ENCODE measurements around the gene TMEM174.

TMEM174 gene

DNA sequence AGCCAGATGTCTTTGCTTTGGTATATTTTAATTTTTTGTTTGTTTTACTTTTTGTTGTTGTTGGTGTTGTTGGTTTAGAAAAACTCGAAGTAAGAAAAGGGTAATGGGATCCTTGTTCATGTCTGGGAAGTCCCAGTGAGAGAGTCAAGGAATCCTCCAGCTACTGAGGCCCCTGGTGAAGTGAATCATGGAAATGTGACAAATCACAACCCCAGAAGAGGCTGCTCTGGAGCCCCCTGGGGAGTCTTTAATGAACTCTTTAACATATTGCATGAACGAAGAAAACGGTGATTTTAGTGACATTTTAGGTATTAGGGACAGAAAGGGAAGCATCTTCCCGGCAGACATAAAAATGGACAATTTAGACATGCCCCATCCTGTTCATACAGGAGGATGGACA is 41.3 kb downstream of the TMEM174 start:
- H3K4me2 ChIP-seq (ENCODE audit: low read length), result peak overlapping the region; percentile 71
- no peak overlapping the region for H3K9ac ChIP-seq (ENCODE audit: low read length)
- no peaks in the 10 kb centered on the region for H3K79me2 ChIP-seq (ENCODE audit: low read length)
- H3K27ac ChIP-seq (ENCODE audit: low read length), result no peak overlapping the region
- H2AFZ ChIP-seq (ENCODE audit: low read depth, low read length), result no peak overlapping the region
- no peaks in the 10 kb centered on the region for H3K9me3 ChIP-seq (ENCODE audit: insufficient read depth, low read length)
- H4K20me1 ChIP-seq (ENCODE audit: insufficient read depth, low read length), result peaks cover 7% of the 10 kb centered on the region; the same call in 1 of the 2 replicates
- H3K36me3 ChIP-seq (replicated peaks; ENCODE audit: low read depth, low read length), result no peaks in the 10 kb centered on the region
- peaks cover 38% of the 10 kb centered on the region for H3K27me3 ChIP-seq (ENCODE audit: low read depth, low read length)
- peak overlapping the region; percentile 44; the same call in 1 of the 2 replicates for H3K4me3 ChIP-seq (ENCODE audit: low read length)
- TF ChIP-seq EZH2phosphoT487 (IDR thresholded peaks at IDR 0.05; ENCODE audit: low read depth), result no peak
- TF ChIP-seq, protein P1, sequence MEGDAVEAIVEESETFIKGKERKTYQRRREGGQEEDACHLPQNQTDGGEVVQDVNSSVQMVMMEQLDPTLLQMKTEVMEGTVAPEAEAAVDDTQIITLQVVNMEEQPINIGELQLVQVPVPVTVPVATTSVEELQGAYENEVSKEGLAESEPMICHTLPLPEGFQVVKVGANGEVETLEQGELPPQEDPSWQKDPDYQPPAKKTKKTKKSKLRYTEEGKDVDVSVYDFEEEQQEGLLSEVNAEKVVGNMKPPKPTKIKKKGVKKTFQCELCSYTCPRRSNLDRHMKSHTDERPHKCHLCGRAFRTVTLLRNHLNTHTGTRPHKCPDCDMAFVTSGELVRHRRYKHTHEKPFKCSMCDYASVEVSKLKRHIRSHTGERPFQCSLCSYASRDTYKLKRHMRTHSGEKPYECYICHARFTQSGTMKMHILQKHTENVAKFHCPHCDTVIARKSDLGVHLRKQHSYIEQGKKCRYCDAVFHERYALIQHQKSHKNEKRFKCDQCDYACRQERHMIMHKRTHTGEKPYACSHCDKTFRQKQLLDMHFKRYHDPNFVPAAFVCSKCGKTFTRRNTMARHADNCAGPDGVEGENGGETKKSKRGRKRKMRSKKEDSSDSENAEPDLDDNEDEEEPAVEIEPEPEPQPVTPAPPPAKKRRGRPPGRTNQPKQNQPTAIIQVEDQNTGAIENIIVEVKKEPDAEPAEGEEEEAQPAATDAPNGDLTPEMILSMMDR (IDR thresholded peaks at IDR 0.05; ENCODE audit: low read depth, low read length), result no peak
- peaks cover 16% of the 10 kb centered on the region for H3K4me1 ChIP-seq (ENCODE audit: low read length)

DNA sequence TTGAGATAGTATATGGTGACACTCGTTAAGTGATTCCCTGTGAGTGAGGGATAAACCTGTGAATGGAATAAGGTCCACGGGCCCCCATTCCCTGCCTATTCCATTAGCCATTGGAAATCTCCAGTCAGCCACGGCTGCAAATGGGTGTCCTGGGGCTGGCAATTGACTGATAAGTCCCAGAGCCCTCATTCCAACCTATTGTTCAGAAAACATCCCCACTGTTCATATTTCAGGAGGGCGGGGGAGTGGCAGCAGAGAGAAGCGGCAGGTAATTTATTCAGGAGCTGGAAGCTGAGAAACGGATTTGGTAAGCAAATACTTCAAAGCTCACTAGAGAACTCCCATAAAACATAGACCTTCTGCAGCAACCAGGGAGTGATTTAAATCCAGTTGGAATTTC is 42.0 kb downstream of the TMEM174 start:
- H2AFZ ChIP-seq (ENCODE audit: low read depth, low read length), result no peak overlapping the region
- TF ChIP-seq EZH2phosphoT487 (IDR thresholded peaks at IDR 0.05; ENCODE audit: low read depth), result no peak
- TF ChIP-seq, protein P1 (IDR thresholded peaks at IDR 0.05; ENCODE audit: low read depth, low read length), result no peak
- no peak overlapping the region for H3K9ac ChIP-seq (ENCODE audit: low read length)
- H4K20me1 ChIP-seq (ENCODE audit: insufficient read depth, low read length), result peaks cover 7% of the 10 kb centered on the region; the same call in 1 of the 2 replicates
- no peaks in the 10 kb centered on the region for H3K36me3 ChIP-seq (replicated peaks; ENCODE audit: low read depth, low read length)
- no peaks in the 10 kb centered on the region for H3K9me3 ChIP-seq (ENCODE audit: insufficient read depth, low read length)
- H3K27ac ChIP-seq (ENCODE audit: low read length), result no peak overlapping the region
- H3K79me2 ChIP-seq (ENCODE audit: low read length), result no peaks in the 10 kb centered on the region
- H3K4me2 ChIP-seq (ENCODE audit: low read length), result no peak overlapping the region
- H3K4me1 ChIP-seq (ENCODE audit: low read length), result peaks cover 16% of the 10 kb centered on the region
- no peak overlapping the region for H3K4me3 ChIP-seq (ENCODE audit: low read length)
- H3K27me3 ChIP-seq (ENCODE audit: low read depth, low read length), result peaks cover 38% of the 10 kb centered on the region

DNA sequence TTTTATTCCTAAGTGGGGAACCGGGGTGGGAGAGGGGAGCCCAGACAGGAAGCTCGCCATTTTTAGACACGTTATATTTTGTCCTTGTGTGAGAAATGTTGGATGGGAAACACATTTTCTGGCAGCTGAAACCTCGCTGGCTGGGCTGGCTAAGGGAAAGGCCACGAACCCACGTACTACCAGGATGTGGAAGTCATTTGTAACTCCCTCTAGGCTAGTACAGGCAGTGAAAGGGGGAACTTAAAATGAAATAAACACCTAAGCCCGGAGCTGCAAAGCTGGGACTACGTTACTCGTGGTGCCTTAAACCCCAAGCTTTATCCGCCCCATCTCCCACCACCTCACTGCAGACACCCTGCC is 42.5 kb downstream of the TMEM174 start:
- no peak overlapping the region for H3K27ac ChIP-seq (ENCODE audit: low read length)
- TF ChIP-seq, protein P1 (IDR thresholded peaks at IDR 0.05; ENCODE audit: low read depth, low read length), result no peak
- TF ChIP-seq EZH2phosphoT487 (IDR thresholded peaks at IDR 0.05; ENCODE audit: low read depth), result no peak
- H3K9ac ChIP-seq (ENCODE audit: low read length), result no peak overlapping the region
- H3K4me3 ChIP-seq (ENCODE audit: low read length), result no peak overlapping the region
- H3K36me3 ChIP-seq (replicated peaks; ENCODE audit: low read depth, low read length), result no peaks in the 10 kb centered on the region
- no peak overlapping the region for H3K4me2 ChIP-seq (ENCODE audit: low read length)
- no peak overlapping the region for H2AFZ ChIP-seq (ENCODE audit: low read depth, low read length)
- H4K20me1 ChIP-seq (ENCODE audit: insufficient read depth, low read length), result peaks cover 7% of the 10 kb centered on the region; the same call in 1 of the 2 replicates
- peaks cover 44% of the 10 kb centered on the region for H3K27me3 ChIP-seq (ENCODE audit: low read depth, low read length)
- H3K4me1 ChIP-seq (ENCODE audit: low read length), result peaks cover 16% of the 10 kb centered on the region
- no peaks in the 10 kb centered on the region for H3K79me2 ChIP-seq (ENCODE audit: low read length)
- H3K9me3 ChIP-seq (ENCODE audit: insufficient read depth, low read length), result no peaks in the 10 kb centered on the region

DNA sequence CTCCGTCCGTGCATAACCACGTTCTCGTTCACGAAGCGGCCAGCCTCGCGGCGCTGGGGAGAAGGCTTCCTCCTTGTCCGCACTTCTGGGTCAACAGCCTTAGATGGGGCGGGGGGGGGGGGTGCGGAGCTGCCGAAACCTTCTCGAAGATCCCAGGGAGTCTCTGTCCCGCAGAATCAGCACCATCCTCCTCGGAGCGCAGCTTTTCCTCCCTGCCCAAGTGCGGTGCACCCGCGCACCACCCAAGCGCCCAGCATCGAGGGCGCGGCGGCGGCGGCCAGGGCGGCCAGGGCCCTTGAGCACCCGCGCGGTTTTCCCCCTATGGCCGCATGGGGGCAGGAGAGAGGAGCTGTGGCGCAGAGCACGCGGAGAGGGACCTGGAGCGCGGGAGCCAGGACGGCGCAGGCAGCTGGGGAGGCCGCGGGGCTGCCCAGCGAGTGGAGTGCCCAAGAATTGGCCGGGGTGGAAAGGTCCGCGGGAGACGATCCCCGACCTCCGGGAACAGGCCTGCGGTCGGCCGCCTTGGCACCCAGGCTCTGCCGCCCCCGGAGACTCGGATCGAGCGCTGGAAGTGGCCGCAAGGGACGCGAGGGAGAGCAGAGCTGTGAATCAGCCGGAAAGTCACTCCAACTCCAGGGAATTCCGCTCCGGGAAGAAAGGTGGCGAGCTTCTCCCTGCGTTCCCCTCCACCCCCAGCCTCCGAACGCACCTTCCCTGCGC is 43.1 kb downstream of the TMEM174 start:
- TF ChIP-seq, protein P1 (IDR thresholded peaks at IDR 0.05; ENCODE audit: low read depth, low read length), result no peak
- no peak for TF ChIP-seq EZH2phosphoT487 (IDR thresholded peaks at IDR 0.05; ENCODE audit: low read depth)
- no peak overlapping the region for H3K9ac ChIP-seq (ENCODE audit: low read length)
- peaks cover 7% of the 10 kb centered on the region; the same call in 1 of the 2 replicates for H4K20me1 ChIP-seq (ENCODE audit: insufficient read depth, low read length)
- H3K79me2 ChIP-seq (ENCODE audit: low read length), result no peaks in the 10 kb centered on the region
- H3K4me3 ChIP-seq (ENCODE audit: low read length), result no peak overlapping the region
- H3K27me3 ChIP-seq (ENCODE audit: low read depth, low read length), result peaks cover 49% of the 10 kb centered on the region
- H3K4me1 ChIP-seq (ENCODE audit: low read length), result peaks cover 16% of the 10 kb centered on the region
- no peaks in the 10 kb centered on the region for H3K9me3 ChIP-seq (ENCODE audit: insufficient read depth, low read length)
- H3K4me2 ChIP-seq (ENCODE audit: low read length), result no peak overlapping the region
- no peak overlapping the region for H3K27ac ChIP-seq (ENCODE audit: low read length)
- no peak overlapping the region for H2AFZ ChIP-seq (ENCODE audit: low read depth, low read length)
- no peaks in the 10 kb centered on the region for H3K36me3 ChIP-seq (replicated peaks; ENCODE audit: low read depth, low read length)
